SK-N-MC (cell line): Measurements from ENCODE around the gene TTI1.

Experiments
- DNase-seq: peaks from one replicate; pipeline ENCODE4 v3.0.0-alpha.2; 2011; ENCODE audit warnings: low read depth, low spot score
- H3K27ac ChIP-seq: fragments of 200-600 bp; sonication (generic); 2 replicates; pipeline ENCODE4 v1.5.1; 2016; ENCODE audit warnings: mixed run types
- H3K36me3 ChIP-seq: fragments of 200-600 bp; sonication (generic); 2 replicates; pipeline ENCODE4 v1.6.1; 2017; ENCODE audit warnings: antibody characterized with exemption, low read length, mixed read lengths; ENCODE audit not compliant: insufficient read depth
- H3K4me3 ChIP-seq: fragments of 200-600 bp; sonication (generic); 2 replicates; pipeline ENCODE4 v1.5.1; 2016
- H3K9ac ChIP-seq: fragments of 200-600 bp; sonication (generic); 2 replicates; pipeline ENCODE4 v1.8.0; 2017; ENCODE audit warnings: mixed run types, mixed read lengths; ENCODE audit not compliant: insufficient read length
- H3K9me3 ChIP-seq: fragments of 200-600 bp; sonication (generic); 2 replicates; pipeline ENCODE4 v1.6.1; 2017; ENCODE audit warnings: low read depth, mild to moderate bottlenecking, antibody characterized with exemption, low read length, moderate library complexity, mixed read lengths
- EZH2 ChIP-seq: fragments of 200-600 bp; sonication (generic); IDR thresholded peaks from one replicate; pipeline ENCODE4 v1.6.1; 2017; ENCODE audit warnings: antibody characterized with exemption
- FOXP2 ChIP-seq: optimal IDR thresholded peaks from 2 replicates; pipeline ENCODE3; 2011; ENCODE audit warnings: mild to moderate bottlenecking, moderate library complexity; ENCODE audit not compliant: insufficient read depth; ENCODE audit errors: extremely low read length, control extremely low read depth
- POLR2AphosphoS5 ChIP-seq: IDR thresholded peaks from 2 replicates; pipeline ENCODE4 v1.6.1; 2012; ENCODE audit warnings: mild to moderate bottlenecking, low read depth, low read length, borderline replicate concordance

Gene TTI1

GRCh38 chr20:38008233-38008944 is 24.9 kb downstream of the TTI1 start:
- no peak overlapping the region for H3K27ac ChIP-seq
- no peak for TF ChIP-seq POLR2AphosphoS5
- TF ChIP-seq FOXP2, result no peak
- TF ChIP-seq EZH2, result no peak
- no peak overlapping the region for H3K9ac ChIP-seq
- no peak for DNase-seq
- H3K4me3 ChIP-seq, result no peak overlapping the region
- H3K36me3 ChIP-seq, result peaks cover 66% of the 10 kb centered on the region
- H3K9me3 ChIP-seq, result no peaks in the 10 kb centered on the region

DNA sequence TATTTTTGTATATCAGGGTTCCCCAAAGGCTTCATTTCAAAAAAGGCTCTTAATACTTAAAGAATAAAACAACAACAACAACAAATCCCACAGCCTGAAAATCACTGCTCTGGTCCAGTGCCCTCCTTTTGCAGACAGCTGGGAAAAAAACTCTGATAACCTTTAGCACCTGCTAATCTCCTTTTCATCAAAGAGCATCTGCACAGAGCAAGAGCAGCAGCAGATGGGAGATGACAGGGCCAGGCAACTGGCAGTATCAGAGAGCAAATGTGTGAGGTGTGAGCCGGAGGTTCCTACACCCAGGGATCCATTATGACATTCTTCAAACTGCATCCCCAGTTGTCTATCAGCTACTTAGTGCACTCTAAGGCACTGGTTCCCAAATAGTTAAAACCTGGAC is 25.7 kb downstream of the TTI1 start:
- no peak overlapping the region for H3K9ac ChIP-seq
- DNase-seq, result no peak
- H3K27ac ChIP-seq, result no peak overlapping the region
- TF ChIP-seq FOXP2 (no peak), EZH2 (no peak), POLR2AphosphoS5 (no peak)
- H3K4me3 ChIP-seq, result no peak overlapping the region
- peaks cover 62% of the 10 kb centered on the region for H3K36me3 ChIP-seq
- no peaks in the 10 kb centered on the region for H3K9me3 ChIP-seq

GRCh38 chr20:38005903-38006302 is 27.4 kb downstream of the TTI1 start:
- TF ChIP-seq FOXP2 (no peak), EZH2 (no peak), POLR2AphosphoS5 (no peak)
- Histone ChIP-seq H3K27ac (no peak overlapping the region), H3K9ac (no peak overlapping the region), H3K4me3 (no peak overlapping the region), H3K9me3 (no peaks in the 10 kb centered on the region), H3K36me3 (peaks cover 63% of the 10 kb centered on the region)
- no peak for DNase-seq

DNA sequence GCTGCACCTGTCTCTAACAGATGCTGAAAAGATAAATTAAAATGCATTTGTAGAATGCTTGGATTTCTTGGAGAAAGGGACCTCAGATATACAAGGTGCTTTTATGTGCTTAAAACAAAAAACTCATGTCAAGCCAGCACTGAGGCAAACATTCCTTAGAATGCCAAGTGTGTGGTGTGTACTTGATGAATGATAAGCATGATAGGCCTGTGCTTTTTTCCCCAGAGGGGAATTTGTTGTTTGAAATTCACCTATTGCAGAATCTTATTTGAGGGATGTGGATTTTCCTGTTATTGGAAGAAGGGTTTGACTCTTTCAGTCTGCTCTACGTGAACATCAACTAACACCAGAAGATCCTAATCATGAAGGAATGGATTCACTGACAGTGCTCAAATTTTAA is 28.8 kb downstream of the TTI1 start:
- no peak for TF ChIP-seq FOXP2
- TF ChIP-seq POLR2AphosphoS5, result no peak
- no peak for TF ChIP-seq EZH2
- Histone ChIP-seq H3K4me3 (no peak overlapping the region), H3K27ac (no peak overlapping the region), H3K9me3 (no peaks in the 10 kb centered on the region), H3K9ac (no peak overlapping the region), H3K36me3 (peaks cover 68% of the 10 kb centered on the region)
- no peak for DNase-seq

DNA sequence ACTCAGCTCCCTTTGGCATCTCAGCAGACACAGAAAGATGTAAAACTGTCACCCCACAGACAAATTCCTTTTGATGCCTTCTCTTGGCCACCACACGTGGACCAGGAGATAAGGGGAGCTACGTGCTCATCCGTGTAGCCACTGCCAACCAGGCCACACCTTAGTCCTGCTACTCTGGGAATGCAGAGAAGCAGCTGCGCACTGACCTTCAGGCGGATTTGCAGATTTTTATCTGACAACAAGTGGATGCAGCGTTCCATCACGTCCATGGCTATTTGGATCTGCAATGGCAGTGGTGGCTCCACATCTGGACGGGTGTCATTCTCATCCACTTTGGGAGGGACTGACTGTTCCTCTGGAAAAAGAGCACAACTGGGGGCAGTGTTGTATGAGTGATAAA is 30.8 kb downstream of the TTI1 start:
- no peak overlapping the region for H3K9ac ChIP-seq
- no peak for DNase-seq
- peaks cover 68% of the 10 kb centered on the region for H3K36me3 ChIP-seq
- TF ChIP-seq FOXP2 (no peak), POLR2AphosphoS5 (no peak), EZH2 (no peak)
- H3K27ac ChIP-seq, result no peak overlapping the region
- H3K4me3 ChIP-seq, result no peak overlapping the region
- no peaks in the 10 kb centered on the region for H3K9me3 ChIP-seq

GRCh38 chr20:38001981-38002380 is 31.3 kb downstream of the TTI1 start:
- no peak overlapping the region for H3K9ac ChIP-seq
- peaks cover 72% of the 10 kb centered on the region for H3K36me3 ChIP-seq
- DNase-seq, result no peak
- H3K4me3 ChIP-seq, result no peak overlapping the region
- TF ChIP-seq POLR2AphosphoS5 (no peak), EZH2 (no peak), FOXP2 (no peak)
- H3K27ac ChIP-seq, result no peak overlapping the region
- no peaks in the 10 kb centered on the region for H3K9me3 ChIP-seq

DNA sequence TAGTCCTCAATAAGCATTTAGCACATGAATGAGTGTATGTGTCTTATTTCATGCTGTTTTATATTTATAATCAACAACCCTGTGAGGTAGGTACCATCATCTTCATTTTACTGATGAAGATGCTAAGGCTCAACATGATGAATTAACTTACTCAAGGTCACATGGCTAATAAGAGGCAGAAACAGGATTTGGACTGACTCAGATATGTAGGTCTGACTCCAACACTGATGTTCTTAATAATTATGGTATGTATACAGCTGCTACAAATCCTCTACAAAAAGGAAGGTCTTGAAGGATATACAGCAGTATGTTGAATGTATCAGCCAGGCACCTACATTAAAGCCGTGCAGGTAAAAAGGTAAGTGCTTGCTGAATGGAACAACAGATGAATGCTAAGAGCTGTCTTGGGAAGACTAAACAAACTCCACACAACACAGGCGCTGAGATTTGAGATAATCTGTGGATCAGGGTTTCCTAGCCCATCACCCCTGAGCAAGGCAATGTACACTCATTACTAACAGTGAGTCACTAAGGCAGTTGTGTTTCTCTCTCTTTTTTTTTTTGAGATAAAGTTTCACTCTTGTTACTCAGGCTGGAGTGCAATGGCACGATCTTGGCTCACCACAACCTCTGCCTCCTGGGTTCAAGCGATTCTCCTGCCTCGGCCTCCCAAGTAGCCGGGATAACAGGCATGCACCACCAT is 31.9 kb downstream of the TTI1 start:
- Histone ChIP-seq H3K9me3 (no peaks in the 10 kb centered on the region), H3K36me3 (peaks cover 78% of the 10 kb centered on the region), H3K9ac (no peak overlapping the region), H3K27ac (no peak overlapping the region), H3K4me3 (no peak overlapping the region)
- TF ChIP-seq EZH2, result no peak
- TF ChIP-seq POLR2AphosphoS5, result no peak
- no peak for TF ChIP-seq FOXP2
- DNase-seq, result no peak

GRCh38 chr20:38000293-38000692 is 33.0 kb downstream of the TTI1 start:
- Histone ChIP-seq H3K27ac (no peak overlapping the region), H3K9me3 (no peaks in the 10 kb centered on the region), H3K4me3 (no peak overlapping the region), H3K9ac (no peak overlapping the region), H3K36me3 (peaks cover 89% of the 10 kb centered on the region)
- no peak for DNase-seq
- TF ChIP-seq EZH2 (no peak), FOXP2 (no peak), POLR2AphosphoS5 (no peak)
